RWPE2 (cell line): ENCODE results near the gene ADGRD2.

ENCODE experiments used
- ATAC-seq: fragments of 200-7000 bp; cut with Tn5 transposase; 3 replicates; pipeline ENCODE4 v1.9.1; 2021; ENCODE audit warnings: low read depth
- DNase-seq: peaks from one replicate; pipeline ENCODE4 v3.0.0-alpha.2; 2020; ENCODE audit warnings: low spot score
- H3K27ac ChIP-seq: fragments of 450-650 bp; 2 replicates; pipeline ENCODE4 v1.5.1; 2017; ENCODE audit warnings: mild to moderate bottlenecking; ENCODE audit not compliant: poor library complexity, severe bottlenecking
- H3K27me3 ChIP-seq: fragments of 250-450 bp; sonication (Bioruptor Pico); 2 replicates; pipeline ENCODE4 v1.5.1; 2021; ENCODE audit warnings: mild to moderate bottlenecking, moderate library complexity; ENCODE audit not compliant: insufficient read depth, poor library complexity, severe bottlenecking
- H3K36me3 ChIP-seq: fragments of 250-450 bp; sonication (Bioruptor Pico); 2 replicates; pipeline ENCODE4 v1.5.1; 2020; ENCODE audit warnings: low read depth, mild to moderate bottlenecking, moderate library complexity
- H3K4me1 ChIP-seq: fragments of 250-450 bp; sonication (Bioruptor Pico); 2 replicates; pipeline ENCODE4 v1.5.1; 2021; ENCODE audit warnings: mild to moderate bottlenecking, moderate library complexity; ENCODE audit not compliant: insufficient read depth, poor library complexity, severe bottlenecking
- H3K4me3 ChIP-seq: fragments of 250-450 bp; sonication (Bioruptor Pico); 2 replicates; pipeline ENCODE4 v1.5.1; 2021; ENCODE audit warnings: mild to moderate bottlenecking, moderate library complexity; ENCODE audit not compliant: severe bottlenecking
- H3K9me3 ChIP-seq: fragments of 250-450 bp; sonication (Bioruptor Pico); 2 replicates; pipeline ENCODE4 v1.5.1; 2021; ENCODE audit warnings: mild to moderate bottlenecking, moderate library complexity; ENCODE audit not compliant: severe bottlenecking
- TF ChIP-seq, protein P1 (sequence below): fragments of 450-650 bp; IDR thresholded peaks from one replicate; pipeline ENCODE4 v1.5.1; 2017; ENCODE audit warnings: mild to moderate bottlenecking, moderate library complexity; ENCODE audit not compliant: poor library complexity, severe bottlenecking

Gene ADGRD2

DNA sequence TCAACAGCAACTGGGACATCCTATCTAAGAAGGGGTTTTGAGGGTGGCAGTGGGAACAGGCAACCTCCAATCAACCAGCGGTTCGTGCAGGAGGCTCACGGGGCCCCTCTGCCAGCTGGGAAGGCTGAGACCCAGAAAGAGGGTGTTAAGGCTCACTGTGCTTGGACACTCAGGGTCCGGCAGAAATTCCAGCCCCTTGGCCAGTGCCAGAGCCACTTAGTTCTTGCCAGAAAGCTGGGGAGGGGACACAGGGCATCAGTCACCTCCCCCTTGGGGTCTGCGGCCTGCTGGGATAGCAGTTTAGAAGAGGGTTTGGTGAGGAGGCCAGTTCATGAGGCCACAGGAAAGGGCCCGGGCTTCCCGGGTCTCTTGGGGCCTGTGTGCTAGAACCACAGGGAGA is 20.5 kb downstream of the ADGRD2 start:
- no peak overlapping the region for H3K4me3 ChIP-seq
- H3K27ac ChIP-seq = no peak overlapping the region
- H3K36me3 ChIP-seq = no peaks in the 10 kb centered on the region
- H3K27me3 ChIP-seq = no peaks in the 10 kb centered on the region
- TF ChIP-seq, protein P1, sequence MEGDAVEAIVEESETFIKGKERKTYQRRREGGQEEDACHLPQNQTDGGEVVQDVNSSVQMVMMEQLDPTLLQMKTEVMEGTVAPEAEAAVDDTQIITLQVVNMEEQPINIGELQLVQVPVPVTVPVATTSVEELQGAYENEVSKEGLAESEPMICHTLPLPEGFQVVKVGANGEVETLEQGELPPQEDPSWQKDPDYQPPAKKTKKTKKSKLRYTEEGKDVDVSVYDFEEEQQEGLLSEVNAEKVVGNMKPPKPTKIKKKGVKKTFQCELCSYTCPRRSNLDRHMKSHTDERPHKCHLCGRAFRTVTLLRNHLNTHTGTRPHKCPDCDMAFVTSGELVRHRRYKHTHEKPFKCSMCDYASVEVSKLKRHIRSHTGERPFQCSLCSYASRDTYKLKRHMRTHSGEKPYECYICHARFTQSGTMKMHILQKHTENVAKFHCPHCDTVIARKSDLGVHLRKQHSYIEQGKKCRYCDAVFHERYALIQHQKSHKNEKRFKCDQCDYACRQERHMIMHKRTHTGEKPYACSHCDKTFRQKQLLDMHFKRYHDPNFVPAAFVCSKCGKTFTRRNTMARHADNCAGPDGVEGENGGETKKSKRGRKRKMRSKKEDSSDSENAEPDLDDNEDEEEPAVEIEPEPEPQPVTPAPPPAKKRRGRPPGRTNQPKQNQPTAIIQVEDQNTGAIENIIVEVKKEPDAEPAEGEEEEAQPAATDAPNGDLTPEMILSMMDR = no peak
- ATAC-seq (no peak), DNase-seq (no peak)
- H3K9me3 ChIP-seq = no peaks in the 10 kb centered on the region
- no peaks in the 10 kb centered on the region for H3K4me1 ChIP-seq

- TF ChIP-seq, protein P1 = no peak
- H3K4me1 ChIP-seq = no peaks in the 10 kb centered on the region
- no peaks in the 10 kb centered on the region for H3K36me3 ChIP-seq
- no peak for DNase-seq
- H3K9me3 ChIP-seq = no peaks in the 10 kb centered on the region
- H3K27ac ChIP-seq = no peak overlapping the region
- no peak for ATAC-seq
- peaks cover 4% of the 10 kb centered on the region for H3K27me3 ChIP-seq
- no peak overlapping the region for H3K4me3 ChIP-seq
Observed at GRCh38 chr9:124471761-124472160, 21.5 kb downstream of the ADGRD2 start.

- H3K4me1 ChIP-seq = no peaks in the 10 kb centered on the region
- no peak for ATAC-seq
- TF ChIP-seq, protein P1 = no peak
- H3K4me3 ChIP-seq = no peak overlapping the region
- H3K9me3 ChIP-seq = no peaks in the 10 kb centered on the region
- no peaks in the 10 kb centered on the region for H3K36me3 ChIP-seq
- H3K27me3 ChIP-seq = peaks cover 11% of the 10 kb centered on the region
- DNase-seq = no peak
- no peak overlapping the region for H3K27ac ChIP-seq
Observed at GRCh38 chr9:124472770-124473169, 22.5 kb downstream of the ADGRD2 start.

GRCh38 chr9:124473310-124473709 is 23.1 kb downstream of the ADGRD2 start:
- no peaks in the 10 kb centered on the region for H3K4me1 ChIP-seq
- no peak overlapping the region for H3K27ac ChIP-seq
- peaks cover 15% of the 10 kb centered on the region for H3K27me3 ChIP-seq
- ATAC-seq (no peak), DNase-seq (no peak)
- H3K4me3 ChIP-seq = no peak overlapping the region
- TF ChIP-seq, protein P1 = no peak
- no peaks in the 10 kb centered on the region for H3K9me3 ChIP-seq
- H3K36me3 ChIP-seq = no peaks in the 10 kb centered on the region

GRCh38 chr9:124474151-124474550 is 23.9 kb downstream of the ADGRD2 start:
- TF ChIP-seq, protein P1 = no peak
- no peak for ATAC-seq
- no peak for DNase-seq

More at GRCh38 chr9:124474151-124474550, 23.9 kb downstream of the ADGRD2 start:
- no peaks in the 10 kb centered on the region for H3K36me3 ChIP-seq
- H3K27me3 ChIP-seq = peaks cover 20% of the 10 kb centered on the region
- H3K27ac ChIP-seq = no peak overlapping the region
- no peak overlapping the region for H3K4me3 ChIP-seq
- H3K9me3 ChIP-seq = no peaks in the 10 kb centered on the region
- no peaks in the 10 kb centered on the region for H3K4me1 ChIP-seq
